Measurements from ENCODE around the gene POU3F2. TPM values are rescaled to one million over a fixed set of nuclear protein-coding genes. Genes with fewer than 3 reads are reported as not detected.

The POU3F2 gene
- total and polyA plus RNA-seq, 12 donors, result 0.03 to 0.11 (median 0.06) TPM; not detected in 7

DNA sequence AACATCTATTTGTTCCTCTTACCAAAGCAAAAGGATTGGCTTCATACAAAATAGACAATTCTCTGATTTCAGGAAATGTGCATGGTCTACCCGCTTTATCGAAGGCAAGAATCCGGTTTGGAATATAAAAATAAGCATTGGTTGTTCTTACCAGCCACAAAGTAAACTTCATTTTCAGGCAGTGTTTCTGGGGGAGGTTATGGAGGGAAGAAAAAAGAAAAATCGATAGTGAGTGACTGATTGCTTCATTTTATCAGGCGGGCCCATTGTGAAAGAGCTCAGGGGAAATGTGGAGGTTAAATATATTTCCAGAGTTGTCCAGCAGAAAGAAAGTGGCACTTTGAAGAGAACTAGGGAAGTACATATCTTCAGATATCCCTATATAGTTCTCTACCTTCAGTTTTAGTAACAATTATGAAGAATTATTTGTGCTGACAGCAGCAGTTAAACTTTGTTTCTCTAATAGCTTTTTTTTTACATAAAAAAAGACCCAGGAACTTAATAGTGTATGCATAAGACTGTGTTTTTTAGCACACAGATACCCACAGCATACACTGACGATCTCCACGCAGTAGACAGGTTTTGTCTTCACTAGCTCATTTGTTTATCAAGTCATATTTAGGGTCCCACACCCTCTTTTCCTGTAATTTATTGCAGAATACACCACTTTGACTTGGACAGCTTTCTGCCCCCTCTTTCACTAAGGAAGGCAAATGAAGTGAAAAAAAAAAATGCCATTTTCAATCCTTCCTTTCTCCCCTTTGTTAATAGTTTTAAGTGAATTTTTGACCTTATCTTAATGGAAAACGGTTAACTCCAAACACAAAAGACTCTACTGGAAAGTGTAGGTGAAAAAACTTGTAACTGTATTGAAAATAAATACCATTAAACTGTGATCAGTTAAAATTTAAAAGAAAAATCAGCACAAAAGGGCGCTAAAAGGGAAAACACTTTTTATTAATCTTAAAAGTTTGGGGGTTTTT is 2.9 kb downstream of the POU3F2 start:
- DNase-seq, result no peak
- no peaks in the 10 kb centered on the region for H3K9me3 ChIP-seq (replicated peaks in 1 of 3)
- TF ChIP-seq, protein P1, sequence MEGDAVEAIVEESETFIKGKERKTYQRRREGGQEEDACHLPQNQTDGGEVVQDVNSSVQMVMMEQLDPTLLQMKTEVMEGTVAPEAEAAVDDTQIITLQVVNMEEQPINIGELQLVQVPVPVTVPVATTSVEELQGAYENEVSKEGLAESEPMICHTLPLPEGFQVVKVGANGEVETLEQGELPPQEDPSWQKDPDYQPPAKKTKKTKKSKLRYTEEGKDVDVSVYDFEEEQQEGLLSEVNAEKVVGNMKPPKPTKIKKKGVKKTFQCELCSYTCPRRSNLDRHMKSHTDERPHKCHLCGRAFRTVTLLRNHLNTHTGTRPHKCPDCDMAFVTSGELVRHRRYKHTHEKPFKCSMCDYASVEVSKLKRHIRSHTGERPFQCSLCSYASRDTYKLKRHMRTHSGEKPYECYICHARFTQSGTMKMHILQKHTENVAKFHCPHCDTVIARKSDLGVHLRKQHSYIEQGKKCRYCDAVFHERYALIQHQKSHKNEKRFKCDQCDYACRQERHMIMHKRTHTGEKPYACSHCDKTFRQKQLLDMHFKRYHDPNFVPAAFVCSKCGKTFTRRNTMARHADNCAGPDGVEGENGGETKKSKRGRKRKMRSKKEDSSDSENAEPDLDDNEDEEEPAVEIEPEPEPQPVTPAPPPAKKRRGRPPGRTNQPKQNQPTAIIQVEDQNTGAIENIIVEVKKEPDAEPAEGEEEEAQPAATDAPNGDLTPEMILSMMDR (IDR thresholded peaks at IDR 0.05), result no peak
- no peak for TF ChIP-seq POLR2A (IDR thresholded peaks at IDR 0.05)
- H3K27ac ChIP-seq, result no peak overlapping the region
- H3K4me3 ChIP-seq, result no peak overlapping the region
- H3K27me3 ChIP-seq, result peaks cover 70% of the 10 kb centered on the region
- peaks cover 15 to 29% of the 10 kb centered on the region in 2 donors for H3K4me1 ChIP-seq (replicated peaks in 1 of 2)
- intact Hi-C loops (cut with DNase I), result no loop called here
- WGBS, 4 donors, result 26 to 37% (median 30%) methylated on average over 9 of the region's 9 CpGs
- H3K36me3 ChIP-seq (replicated peaks in 1 of 2), result no peaks in the 10 kb centered on the region

DNA sequence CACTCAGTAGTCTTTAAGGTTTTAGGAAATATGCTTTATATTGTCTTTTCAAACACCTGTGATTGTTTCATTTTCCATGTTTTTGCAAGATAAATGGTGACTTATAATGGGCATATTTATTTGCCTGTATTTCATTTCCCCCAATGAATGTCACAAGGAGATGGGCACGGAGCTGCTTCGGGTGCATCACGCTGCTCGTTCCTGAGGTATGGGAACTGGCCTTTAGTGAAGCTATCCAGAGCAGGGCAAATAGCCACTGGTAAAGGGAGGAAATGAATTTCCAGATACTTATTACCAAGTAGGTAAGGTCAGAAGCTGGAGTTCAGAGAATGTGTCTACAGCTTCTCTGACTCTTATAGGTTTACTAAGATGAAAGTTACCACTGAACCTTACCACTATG is 3.7 kb downstream of the POU3F2 start:
- H3K27ac ChIP-seq, result no peak overlapping the region
- DNase-seq, result no peak
- peaks cover 74% of the 10 kb centered on the region for H3K27me3 ChIP-seq
- no peaks in the 10 kb centered on the region for H3K36me3 ChIP-seq (replicated peaks in 1 of 2)
- TF ChIP-seq POLR2A (IDR thresholded peaks at IDR 0.05), result no peak
- TF ChIP-seq, protein P1 (IDR thresholded peaks at IDR 0.05), result no peak
- intact Hi-C loops (cut with DNase I), result no loop called here
- H3K4me1 ChIP-seq (replicated peaks in 1 of 2), result peaks cover 9 to 21% of the 10 kb centered on the region in 2 donors
- no peaks in the 10 kb centered on the region for H3K9me3 ChIP-seq (replicated peaks in 1 of 3)
- no peak overlapping the region for H3K4me3 ChIP-seq
- WGBS, 4 donors, result 34 to 49% (median 36%) methylated on average over 4 of the region's 4 CpGs

DNA sequence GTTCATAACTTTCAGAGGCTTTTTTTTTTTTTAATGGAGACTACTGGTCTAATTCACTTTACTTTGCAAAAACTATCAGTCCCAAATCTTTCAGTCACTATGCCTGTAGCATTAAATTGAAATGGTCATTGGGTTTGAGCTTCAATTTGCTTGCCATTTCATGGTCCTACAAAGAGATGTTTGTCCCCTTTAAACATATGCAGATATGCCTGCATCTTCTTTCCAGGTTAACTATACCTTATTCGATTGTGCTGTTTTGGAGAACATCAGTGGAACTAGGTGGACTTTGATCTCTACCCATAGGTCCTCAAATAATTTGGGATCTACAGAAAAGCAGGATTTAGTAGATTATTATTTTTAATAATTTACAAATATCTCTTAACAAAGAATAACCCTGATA is 4.6 kb downstream of the POU3F2 start:
- peaks cover 5 to 12% of the 10 kb centered on the region in 2 donors for H3K4me1 ChIP-seq (replicated peaks in 1 of 2)
- H3K9me3 ChIP-seq (replicated peaks in 1 of 3), result no peaks in the 10 kb centered on the region
- WGBS, 4 donors, result 16 to 35% (median 24%) methylated on average over 1 of the region's 1 CpG
- DNase-seq, result no peak
- H3K27me3 ChIP-seq, result peaks cover 83% of the 10 kb centered on the region
- no peak overlapping the region for H3K4me3 ChIP-seq
- no peak overlapping the region for H3K27ac ChIP-seq
- intact Hi-C loops (cut with DNase I), result no loop called here
- no peak for TF ChIP-seq POLR2A (IDR thresholded peaks at IDR 0.05)
- TF ChIP-seq, protein P1 (IDR thresholded peaks at IDR 0.05), result no peak
- no peaks in the 10 kb centered on the region for H3K36me3 ChIP-seq (replicated peaks in 1 of 2)

DNA sequence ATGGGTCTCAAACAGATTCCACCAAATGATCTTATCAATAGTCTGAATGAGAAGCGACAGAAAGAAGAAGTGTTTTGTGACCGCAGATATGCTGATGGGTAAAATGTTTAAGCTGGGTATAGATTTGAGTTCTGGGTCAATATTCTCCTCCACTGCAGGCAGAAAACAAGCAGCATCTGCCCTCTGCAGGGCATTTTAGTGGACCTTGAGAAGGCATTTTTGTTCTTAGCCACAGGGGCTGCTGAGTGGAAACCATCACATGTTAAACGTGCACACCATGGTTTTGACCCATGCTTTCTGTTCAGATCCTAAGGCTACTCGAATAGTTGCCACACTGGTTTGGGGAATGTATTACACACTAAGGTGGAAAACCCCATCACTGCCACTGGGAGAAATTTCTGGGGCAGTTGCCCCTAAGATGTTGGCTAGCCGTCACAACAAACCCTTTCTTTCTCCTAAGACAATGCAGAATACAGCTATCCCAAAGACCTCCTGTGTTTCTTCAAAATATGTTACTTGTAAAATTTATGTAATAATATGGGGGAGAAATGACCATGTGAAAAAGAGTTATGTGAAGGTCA is 5.5 kb downstream of the POU3F2 start:
- no peak for TF ChIP-seq POLR2A (IDR thresholded peaks at IDR 0.05)
- TF ChIP-seq, protein P1 (IDR thresholded peaks at IDR 0.05), result no peak
- 32 to 41% (median 37%) methylated on average over 5 of the region's 5 CpGs for WGBS, 4 donors
- H3K4me1 ChIP-seq (replicated peaks in 1 of 2), result peaks cover 6 to 16% of the 10 kb centered on the region in 2 donors
- peaks cover 92% of the 10 kb centered on the region for H3K27me3 ChIP-seq
- DNase-seq, result no peak
- no peak overlapping the region for H3K4me3 ChIP-seq
- H3K9me3 ChIP-seq (replicated peaks in 1 of 3), result no peaks in the 10 kb centered on the region
- no peak overlapping the region for H3K27ac ChIP-seq
- intact Hi-C loops (cut with DNase I), result loop anchor here (10.0 kb wide), 2 partner anchors 275 to 1345 kb away; no protein-coding TSS in a partner anchor
- no peaks in the 10 kb centered on the region for H3K36me3 ChIP-seq (replicated peaks in 1 of 2)

Measured in adrenal gland (tissue), 12 donors.